Stimulated activated CD4-positive, alpha-beta T cell treated with anti-CD3 and anti-CD28 coated beads, Interleukin-1b, Interleukin-23, amount 100 ng/mL, for 48 hours (primary cell): ENCODE results near the gene ESRRA.
"Not testable (repeated sequence)": the region's sequence is repeated elsewhere in the genome, so short reads cannot be mapped to it uniquely, and the experiment has no call there.

ENCODE experiments used
- DNase-seq: peaks from one replicate; pipeline ENCODE4 v3.0.0-alpha.2; 2020

Gene ESRRA

DNA sequence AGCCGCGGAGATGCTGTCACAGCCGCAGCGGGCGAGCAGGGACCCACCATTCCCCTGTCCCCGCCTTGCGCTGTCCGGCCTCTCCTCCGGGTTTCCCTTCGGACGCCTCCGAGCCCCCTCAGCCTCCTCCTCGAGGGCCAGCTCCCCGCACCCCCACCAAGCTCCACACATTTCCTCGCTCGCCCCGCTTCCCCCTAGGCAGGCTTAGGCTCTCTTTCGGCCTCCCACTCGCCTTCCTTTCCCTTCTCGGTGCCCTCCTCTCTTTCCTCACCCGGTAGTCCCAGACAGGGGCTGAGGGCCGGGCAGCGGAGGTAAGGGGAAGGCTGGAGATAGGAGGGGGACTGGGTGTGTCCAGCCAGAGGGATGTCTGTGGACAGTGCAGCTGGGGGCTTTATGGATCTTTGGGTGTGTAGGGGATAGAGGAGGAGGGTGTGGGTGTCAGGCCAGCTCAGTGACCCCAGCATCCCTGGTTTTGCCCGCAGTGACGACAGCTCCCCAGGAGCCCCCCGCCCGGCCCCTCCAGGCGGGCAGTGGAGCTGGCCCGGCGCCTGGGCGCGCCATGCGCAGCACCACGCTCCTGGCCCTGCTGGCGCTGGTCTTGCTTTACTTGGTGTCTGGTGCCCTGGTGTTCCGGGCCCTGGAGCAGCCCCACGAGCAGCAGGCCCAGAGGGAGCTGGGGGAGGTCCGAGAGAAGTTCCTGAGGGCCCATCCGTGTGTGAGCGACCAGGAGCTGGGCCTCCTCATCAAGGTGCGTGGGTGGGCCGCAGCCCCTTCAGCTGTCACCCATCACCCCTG is 12.7 kb upstream of the ESRRA start:
- DNase-seq, result no peak

DNA sequence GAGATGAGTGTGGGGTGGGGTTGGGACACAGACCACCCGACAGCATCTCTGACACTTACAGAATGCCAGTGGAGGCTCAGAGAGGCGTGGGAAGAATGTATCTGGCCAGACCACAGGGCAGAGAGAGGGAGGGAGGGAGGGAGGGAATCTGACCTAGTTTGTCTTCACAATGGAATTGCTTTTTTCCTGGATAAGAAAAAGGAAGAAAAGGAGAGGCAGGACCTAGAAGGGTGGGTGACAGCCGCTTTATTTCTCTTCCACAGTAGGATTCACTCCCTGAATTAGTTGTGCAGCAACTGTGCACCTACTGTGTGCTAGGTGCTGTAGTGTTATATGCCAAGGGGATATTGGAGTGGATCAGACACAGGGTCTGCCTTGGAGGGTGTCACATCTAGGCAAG is 10.6 kb upstream of the ESRRA start:
- DNase-seq, result no peak

DNA sequence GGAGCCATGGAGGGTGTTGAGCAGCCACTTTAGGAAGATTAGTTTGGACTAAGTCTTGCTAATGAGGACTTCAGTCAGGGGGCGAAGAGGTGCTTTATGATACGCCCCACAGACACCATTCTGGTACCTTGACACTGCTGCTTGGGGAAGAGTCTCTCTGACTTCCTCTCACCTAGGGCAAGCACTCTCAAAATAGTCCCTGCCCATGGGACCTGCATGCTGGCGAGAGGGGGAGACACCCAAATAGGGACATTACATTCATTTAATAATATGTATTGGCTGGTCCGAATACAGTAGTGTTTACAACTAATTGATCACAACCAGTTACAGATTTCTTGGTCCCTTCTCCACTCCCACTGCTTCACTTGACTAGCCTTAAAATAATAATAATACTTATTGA is 9.6 kb upstream of the ESRRA start:
- no peak for DNase-seq

DNA sequence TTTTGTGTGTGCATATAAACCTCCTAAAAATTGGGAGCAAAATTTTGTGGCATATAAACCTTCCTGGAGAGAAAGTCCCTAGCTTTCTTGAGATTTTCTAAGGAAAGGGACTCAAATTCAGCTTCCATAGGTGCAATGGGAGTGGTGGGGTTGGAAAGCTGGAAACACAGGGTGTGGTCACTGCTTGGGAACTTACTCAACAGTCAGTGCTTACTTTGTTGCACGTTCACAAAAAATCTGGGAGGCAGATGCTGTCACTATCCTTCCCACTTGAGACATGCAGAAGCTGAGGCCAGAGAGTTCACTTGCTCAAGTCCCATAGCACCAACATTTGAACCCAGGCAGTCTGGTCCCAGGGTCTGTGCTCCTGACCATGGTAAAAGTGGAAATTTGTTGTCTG is 9.1 kb upstream of the ESRRA start:
- no peak for DNase-seq

DNA sequence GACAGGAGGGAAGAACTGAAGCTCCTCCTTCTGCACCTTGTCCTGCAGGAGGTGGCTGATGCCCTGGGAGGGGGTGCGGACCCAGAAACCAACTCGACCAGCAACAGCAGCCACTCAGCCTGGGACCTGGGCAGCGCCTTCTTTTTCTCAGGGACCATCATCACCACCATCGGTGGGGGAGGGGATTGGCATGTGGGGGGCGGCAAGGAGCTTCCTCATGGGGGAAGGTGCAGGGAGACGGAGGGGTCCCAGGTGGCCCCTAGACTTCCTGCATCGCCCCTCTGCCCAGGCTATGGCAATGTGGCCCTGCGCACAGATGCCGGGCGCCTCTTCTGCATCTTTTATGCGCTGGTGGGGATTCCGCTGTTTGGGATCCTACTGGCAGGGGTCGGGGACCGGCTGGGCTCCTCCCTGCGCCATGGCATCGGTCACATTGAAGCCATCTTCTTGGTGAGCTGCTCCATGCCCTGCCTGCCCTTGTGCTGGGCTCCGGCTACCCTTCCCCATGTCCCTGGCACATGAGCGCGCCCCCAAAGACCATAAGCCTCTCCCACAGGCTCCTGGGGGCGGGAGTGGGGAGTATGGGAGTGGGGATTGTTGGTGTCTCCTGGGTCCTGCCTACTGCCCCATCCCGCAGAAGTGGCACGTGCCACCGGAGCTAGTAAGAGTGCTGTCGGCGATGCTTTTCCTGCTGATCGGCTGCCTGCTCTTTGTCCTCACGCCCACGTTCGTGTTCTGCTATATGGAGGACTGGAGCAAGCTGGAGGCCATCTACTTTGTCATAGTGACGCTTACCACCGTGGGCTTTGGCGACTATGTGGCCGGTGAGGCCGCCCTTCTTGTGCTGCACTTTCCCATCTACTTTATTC is 8.3 kb upstream of the ESRRA start:
- DNase-seq, result no peak

DNA sequence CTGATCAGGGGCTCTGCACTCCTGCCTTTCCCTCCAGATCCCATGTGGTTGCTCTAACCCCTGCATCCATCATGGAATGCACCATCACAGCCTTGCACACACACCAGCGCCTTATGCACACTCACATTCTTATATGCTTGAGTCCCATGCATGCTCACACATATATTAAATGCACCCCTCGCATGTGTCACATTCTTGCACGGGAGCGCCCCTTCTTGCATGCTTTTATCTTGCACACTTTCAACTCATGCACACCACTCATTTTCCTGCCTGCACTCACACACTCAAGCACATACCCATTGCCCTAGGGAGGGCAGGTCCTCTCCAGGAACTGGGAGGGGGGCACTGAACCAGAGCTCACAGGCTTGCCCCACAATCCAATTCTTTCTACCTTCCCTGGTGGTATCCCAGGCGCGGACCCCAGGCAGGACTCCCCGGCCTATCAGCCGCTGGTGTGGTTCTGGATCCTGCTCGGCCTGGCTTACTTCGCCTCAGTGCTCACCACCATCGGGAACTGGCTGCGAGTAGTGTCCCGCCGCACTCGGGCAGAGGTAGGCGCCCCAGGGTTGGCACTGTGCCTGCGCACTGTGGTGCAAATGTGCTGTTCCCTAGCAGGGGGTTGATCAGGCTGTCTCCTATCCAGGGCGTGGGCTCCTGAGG is 7.5 kb upstream of the ESRRA start:
- DNase-seq, result no peak

DNA sequence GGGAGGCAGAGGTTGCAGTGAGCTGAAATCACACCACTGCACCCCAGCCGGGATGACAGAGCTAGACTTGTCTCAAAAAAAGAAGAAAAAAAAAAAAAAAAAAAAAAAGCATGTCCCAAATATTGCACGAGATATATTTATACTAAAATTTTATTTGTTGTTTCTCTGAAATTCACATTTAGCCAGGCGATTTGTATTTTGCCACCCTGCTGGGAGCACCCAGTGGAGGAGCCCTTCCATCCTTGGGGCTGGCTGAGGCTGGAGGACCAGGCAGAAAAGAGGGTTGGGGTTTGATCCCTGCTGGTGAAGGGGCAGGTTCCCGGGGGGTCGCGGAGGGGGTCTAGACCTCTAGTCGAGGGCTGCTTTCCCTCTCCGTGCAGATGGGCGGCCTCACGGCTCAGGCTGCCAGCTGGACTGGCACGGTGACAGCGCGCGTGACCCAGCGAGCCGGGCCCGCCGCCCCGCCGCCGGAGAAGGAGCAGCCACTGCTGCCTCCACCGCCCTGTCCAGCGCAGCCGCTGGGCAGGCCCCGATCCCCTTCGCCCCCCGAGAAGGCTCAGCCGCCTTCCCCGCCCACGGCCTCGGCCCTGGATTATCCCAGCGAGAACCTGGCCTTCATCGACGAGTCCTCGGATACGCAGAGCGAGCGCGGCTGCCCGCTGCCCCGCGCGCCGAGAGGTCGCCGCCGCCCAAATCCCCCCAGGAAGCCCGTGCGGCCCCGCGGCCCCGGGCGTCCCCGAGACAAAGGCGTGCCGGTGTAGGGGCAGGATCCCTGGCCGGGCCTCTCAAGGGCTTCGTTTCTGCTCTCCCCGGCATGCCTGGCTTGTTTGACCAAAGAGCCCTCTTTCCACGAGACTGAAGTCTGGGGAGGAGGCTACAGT is 6.1 kb upstream of the ESRRA start:
- DNase-seq, result no peak

DNA sequence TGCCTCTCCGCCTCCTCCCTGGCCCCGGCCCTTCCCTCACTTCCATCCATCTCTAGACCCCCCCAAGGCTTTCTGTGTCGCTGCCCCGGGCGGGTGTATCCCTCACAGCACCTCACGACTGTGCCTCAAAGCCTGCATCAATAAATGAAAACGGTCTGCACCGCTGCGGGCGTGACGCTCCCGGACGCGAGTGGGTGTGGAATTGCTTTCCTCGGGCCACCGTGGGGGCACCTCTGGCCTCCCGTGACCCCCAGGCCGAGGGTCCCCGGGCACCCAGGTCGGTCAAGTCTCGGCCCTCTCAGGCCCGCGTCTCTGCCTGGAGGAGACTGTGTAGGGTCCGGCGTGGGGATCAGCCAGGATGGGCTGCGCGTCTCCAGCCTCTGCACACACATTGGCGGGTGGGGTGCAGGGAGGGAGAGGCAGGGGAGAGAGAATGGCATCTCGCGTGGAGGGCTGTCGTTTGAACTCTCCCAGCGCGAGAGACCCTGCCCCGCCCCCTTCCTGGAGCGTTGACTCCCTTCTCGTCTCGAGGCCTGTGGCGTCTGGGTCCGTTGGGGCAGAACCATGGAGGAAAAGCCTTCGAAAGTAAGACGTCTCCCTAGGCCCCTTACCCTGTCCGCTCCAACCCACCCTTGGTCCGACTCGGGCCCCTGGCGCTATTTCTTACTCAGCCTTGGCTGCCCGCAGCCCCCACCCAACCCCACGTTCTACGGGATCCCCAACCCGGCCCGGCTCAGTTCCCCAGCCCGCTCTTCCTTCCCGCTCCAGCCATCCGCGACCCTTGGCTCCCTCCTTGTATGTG is 5.3 kb upstream of the ESRRA start, which contains the start of gene CATSPERZ:
TSS of gene CATSPERZ (plus strand) at position 512 of the 802 bp plus-strand sequence. CDS start at position 565, 53 bp downstream.
- DNase-seq, result no peak

DNA sequence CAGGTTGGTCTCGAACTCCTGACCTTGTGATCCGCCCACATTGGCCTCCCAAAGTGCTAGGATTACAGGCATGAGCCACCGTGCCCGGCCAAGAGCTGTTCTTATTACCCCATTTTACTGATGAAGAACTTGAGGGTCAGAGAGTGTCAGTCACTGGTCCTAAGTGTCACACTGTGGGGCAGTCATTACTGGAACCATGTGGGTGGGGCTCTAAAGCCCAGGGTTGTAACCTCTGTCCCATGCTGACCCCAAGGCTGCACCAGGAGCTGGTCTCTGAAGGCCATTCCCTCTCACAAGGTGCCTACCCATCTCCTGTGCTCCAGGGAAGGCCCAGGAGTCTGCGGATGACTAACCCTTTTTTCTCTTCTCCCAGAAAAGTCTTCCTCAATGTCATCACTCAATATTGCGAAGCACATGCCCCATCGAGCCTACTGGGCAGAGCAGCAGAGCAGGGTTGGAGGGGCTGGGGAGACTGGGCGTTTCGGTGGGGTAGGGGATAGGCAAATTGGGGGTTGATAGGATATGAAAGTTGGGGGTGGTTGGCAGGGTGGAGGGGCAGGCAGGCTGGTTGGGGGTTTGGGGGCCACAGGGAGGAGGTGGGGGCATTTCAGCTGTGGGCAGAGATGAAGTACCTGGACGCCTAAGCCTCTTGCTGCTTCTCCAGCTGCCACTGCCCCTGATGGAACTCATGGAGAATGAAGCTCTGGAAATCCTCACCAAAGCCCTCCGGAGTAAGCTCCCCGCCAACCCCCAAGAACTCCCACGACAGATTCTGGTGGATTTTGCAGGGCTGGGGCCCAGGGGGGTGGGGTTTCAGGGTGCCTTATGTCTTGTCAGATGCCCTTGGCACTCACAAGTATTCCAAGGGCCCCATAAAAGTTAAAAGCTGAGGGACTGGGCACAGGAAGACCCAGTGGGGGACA is 2.0 kb upstream of the ESRRA start:
- no peak for DNase-seq

DNA sequence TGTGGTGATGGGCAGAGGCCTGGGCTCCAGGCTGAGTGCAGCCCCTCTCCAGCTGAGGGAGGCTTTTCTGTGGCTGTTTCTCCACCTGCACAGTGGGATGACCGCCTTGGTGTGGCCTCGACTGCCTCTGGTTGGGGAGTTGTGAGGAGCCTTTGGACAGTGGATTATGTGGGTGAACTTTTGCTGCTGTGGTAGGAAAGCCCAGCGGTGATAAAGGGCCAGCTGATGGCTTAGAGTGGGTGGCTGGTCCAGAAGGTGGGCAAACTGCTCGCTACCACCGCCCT is 1.4 kb upstream of the ESRRA start:
- no peak for DNase-seq

DNA sequence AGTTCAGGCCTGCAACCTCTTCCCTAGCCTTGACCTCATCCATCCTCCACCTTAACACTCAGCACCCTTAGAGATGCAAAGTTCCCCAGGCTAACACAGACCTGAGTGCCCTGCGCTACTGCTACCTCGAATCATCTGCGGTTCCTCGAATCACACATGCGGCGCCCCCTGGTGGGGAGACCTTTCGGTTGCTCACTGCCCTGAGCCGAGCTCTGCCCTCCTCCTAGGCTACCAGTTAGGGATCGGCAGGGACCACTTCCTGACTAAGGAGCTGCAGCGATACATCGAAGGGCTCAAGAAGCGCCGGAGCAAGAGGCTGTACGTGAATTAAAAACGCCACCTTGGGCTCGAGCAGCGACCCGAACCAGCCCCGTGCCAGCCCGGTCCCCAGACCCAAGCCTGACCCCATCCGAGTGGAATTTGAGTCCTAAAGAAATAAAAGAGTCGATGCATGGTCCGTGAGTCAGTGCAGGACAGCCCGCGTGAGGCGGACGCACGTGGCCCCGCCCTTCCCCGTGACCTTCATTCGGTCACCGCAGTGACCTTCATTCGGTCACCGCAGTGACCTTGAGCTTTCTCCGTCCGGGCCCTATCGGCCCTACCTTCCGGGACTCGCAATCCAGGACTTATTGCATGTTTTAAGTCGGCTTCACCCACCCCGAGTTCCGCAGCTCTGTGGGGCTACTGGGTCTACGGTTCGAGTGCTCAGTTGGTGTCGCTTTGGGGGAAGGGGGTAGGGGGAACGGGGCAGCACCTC is 830 bp upstream of the ESRRA start:
- DNase-seq, result peak; percentile 95

DNA sequence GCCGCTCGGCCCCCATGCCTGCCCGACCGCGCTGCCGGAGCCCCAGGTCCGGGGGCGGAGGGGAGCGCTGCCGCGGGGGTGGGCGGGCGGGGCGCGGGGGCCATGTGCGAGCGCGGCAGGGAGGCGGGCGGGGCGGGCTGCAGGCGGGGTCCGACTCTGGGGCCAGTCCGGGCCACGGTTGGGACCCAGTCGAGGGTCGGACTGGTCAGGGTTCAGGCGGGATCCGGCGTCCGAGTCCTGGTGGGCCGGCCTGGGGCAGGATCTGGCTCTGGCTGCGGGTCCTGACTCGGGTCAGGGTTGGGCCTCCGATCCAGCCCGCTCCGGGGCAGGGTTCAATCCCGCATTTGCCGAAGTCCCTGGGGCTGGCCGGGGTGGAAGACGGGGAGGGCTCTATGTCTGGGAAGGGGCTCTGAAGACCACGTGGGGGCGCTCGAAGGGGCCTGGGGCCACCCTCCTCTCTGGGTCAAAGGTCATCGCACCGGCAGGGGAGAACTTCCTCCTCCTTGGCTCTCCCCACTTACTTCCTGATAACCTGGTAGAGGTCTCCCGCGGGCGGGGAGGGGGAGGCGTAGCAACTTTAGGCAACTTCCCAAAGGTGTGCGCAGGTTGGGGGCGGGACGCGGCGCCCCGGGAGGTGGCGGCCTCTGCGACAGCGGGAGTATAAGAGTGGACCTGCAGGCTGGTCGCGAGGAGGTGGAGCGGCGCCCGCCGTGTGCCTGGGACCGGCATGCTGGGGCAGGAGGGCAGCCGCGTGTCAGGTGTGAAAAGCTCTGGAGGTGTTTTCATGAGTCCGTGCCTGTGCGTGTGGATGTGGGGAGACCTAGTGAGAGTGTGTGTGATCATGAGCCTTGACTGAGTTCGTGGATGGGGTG is 603 bp downstream of the ESRRA start:
- peak; percentile 74 for DNase-seq

DNA sequence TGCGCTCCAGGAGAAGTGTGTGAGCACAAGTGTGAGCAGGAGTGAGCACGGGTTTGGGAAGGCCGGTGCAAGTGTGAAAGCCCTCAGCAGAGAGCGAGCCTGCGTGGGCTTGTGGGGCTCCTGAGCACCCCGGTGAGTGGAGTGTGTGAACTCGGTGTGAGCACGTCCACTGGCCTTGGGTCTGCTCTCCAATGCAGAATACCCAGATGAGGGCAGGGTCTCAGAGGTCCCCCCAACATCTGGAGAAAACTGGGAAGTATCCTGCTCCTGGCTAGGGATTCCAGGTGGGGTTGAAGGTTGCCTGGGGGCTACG is 1.2 kb downstream of the ESRRA start:
- DNase-seq, result no peak

DNA sequence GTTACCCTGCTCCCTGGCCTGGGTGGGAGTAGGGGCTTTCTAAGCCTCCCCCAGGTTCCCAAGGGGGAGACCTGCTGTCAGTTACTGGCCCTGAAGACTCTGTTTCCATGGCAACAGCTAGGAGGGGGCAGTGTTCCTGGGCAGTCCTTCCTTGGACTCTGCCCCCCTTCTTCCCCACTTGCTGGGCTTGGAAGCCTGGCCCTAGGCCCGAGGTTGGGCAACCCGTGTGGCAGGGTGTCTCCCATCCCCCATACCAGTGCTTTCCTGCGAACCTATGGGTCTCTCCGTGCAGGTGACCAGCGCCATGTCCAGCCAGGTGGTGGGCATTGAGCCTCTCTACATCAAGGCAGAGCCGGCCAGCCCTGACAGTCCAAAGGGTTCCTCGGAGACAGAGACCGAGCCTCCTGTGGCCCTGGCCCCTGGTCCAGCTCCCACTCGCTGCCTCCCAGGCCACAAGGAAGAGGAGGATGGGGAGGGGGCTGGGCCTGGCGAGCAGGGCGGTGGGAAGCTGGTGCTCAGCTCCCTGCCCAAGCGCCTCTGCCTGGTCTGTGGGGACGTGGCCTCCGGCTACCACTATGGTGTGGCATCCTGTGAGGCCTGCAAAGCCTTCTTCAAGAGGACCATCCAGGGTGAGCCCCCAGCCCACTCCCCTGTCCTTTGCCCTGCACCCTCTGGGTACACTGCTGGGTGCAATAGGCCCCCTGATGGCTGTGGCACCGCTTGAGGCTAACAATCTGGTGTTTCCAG is 1.7 kb downstream of the ESRRA start:
- DNase-seq, result no peak

DNA sequence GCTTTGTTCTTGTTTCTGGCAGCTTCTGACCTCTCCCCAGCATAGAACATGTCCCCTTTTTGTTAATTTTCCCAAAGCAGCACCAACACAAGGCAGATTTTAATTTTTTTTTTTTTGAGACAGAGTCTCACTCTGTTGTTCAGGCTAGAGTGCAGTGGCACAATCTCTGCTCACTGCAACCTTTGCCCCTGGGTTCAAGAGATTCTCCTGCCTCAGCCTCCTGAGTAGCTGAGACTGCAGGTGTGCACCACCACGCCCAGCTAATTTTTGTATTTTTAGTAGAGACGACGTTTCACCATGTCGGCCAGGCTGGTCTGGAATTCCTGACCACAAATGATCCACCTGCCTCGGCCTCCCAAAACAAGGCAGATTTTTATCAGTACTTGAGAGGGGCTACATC is 2.5 kb downstream of the ESRRA start:
- DNase-seq, result not testable (repeated sequence)

DNA sequence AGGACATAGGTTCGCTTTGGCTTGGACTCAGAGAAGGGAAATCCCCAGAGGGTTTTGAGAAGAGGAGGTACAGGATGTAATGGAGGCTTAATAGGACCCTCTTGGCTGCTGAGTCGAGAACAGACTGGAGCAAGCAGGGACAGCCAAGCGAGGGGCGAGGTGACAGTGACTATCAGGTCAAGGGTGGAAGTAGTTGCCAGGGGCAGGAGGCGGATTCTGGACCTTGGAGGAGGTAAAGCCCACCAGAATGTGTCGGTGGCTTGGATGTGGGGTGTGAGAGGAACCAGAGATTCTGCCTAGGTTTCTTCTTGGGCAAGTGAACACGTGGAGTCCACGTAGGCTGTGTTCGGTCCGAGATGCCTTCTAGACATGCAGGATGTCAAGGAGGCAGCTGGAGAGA is 7.6 kb downstream of the ESRRA start:
- no peak for DNase-seq

DNA sequence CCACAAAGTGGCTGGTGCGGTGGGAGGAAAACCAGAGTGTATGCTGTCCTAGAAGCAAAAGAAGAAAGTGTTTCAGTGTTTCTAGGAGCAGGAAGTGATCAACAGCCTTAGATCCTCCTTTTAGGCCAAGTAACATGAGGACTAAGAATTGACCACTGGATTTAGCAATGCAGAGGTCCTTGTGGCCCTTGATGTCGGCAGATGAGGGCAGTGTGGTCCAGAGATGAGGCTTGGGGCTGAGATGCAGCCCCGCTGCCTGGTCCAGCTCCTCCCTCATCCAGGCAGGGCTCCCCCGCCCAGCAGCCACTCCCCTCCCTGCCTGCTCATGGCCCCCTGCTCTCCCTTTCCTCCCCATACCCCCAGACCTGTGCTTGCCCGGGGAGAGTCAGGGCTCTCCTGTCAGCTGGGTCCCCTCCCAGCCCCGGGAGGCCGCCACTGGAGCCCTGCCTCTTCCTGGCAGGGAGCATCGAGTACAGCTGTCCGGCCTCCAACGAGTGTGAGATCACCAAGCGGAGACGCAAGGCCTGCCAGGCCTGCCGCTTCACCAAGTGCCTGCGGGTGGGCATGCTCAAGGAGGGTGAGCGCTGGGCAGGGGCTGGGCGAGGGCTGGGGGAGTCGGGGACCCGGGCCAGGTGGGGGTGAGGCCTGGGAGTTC is 8.3 kb downstream of the ESRRA start:
- no peak for DNase-seq
